Neural cell (in vitro differentiated cells): Measurements from ENCODE around the gene NF1.

ENCODE experiments used
- EP300 ChIP-seq: fragments of 450-650 bp; conservative IDR thresholded peaks from 2 replicates; pipeline ENCODE4 v1.6.1; 2014; ENCODE audit warnings: antibody characterized with exemption, mild to moderate bottlenecking, moderate library complexity; ENCODE audit not compliant: poor library complexity, severe bottlenecking
- EZH2 ChIP-seq: fragments of 200-600, 300-800 bp; shearing (Covaris generic), sonication (generic); IDR thresholded peaks from 2 replicates; pipeline ENCODE4 v1.6.1; 2014; ENCODE audit warnings: antibody characterized with exemption, low read length, borderline replicate concordance, mild to moderate bottlenecking; ENCODE audit not compliant: insufficient read depth, poor library complexity, severe bottlenecking
- MXI1 ChIP-seq: fragments of 450-650 bp; conservative IDR thresholded peaks from 2 replicates; pipeline ENCODE4 v1.6.1; 2014; ENCODE audit warnings: antibody characterized with exemption, mild to moderate bottlenecking; ENCODE audit not compliant: poor library complexity, severe bottlenecking
- POLR2AphosphoS5 ChIP-seq: IDR thresholded peaks from 2 replicates; pipeline ENCODE4 v1.6.1; 2012
- RAD21 ChIP-seq: fragments of 450-650 bp; conservative IDR thresholded peaks from 2 replicates; pipeline ENCODE4 v1.6.1; 2014; ENCODE audit warnings: antibody characterized with exemption, mild to moderate bottlenecking, moderate library complexity
- SMC3 ChIP-seq: fragments of 450-650 bp; conservative IDR thresholded peaks from 2 replicates; pipeline ENCODE4 v1.6.1; 2014; ENCODE audit warnings: antibody characterized with exemption, mild to moderate bottlenecking, moderate library complexity; ENCODE audit not compliant: poor library complexity
- TF ChIP-seq, protein P1 (sequence below): fragments of 450-650 bp; IDR thresholded peaks from 2 replicates; pipeline ENCODE4 v1.5.1; 2014; ENCODE audit warnings: antibody characterized with exemption, mild to moderate bottlenecking, moderate library complexity; ENCODE audit not compliant: poor library complexity, severe bottlenecking
- TF ChIP-seq, protein P2 (sequence below): IDR thresholded peaks from 2 replicates; pipeline ENCODE4 v1.6.1; 2012; ENCODE audit warnings: borderline replicate concordance

DNA sequence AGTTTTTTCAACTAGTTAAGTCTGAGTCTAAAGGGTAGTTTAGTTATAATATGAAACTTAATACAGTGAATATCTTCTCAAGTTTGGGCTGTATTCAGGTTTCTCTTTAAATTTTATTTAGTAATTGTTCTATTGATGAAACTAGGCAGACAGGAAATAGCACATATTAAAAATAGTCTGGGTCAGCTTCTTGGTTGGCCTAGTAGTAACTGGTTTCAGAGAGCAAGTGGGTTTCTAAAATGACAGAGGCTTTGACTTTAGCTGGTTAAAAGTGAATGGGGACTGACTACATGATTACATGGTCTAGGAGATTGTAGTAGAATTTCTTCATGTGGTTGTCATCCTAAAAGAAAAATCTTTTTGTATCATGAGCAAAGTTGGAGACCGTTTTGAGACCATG, 155.5 kb downstream of the NF1 start:
- TF ChIP-seq POLR2AphosphoS5 (no peak), SMC3 (no peak), RAD21 (no peak), MXI1 (no peak), EP300 (no peak), EZH2 (no peak)
- TF ChIP-seq, protein P1, sequence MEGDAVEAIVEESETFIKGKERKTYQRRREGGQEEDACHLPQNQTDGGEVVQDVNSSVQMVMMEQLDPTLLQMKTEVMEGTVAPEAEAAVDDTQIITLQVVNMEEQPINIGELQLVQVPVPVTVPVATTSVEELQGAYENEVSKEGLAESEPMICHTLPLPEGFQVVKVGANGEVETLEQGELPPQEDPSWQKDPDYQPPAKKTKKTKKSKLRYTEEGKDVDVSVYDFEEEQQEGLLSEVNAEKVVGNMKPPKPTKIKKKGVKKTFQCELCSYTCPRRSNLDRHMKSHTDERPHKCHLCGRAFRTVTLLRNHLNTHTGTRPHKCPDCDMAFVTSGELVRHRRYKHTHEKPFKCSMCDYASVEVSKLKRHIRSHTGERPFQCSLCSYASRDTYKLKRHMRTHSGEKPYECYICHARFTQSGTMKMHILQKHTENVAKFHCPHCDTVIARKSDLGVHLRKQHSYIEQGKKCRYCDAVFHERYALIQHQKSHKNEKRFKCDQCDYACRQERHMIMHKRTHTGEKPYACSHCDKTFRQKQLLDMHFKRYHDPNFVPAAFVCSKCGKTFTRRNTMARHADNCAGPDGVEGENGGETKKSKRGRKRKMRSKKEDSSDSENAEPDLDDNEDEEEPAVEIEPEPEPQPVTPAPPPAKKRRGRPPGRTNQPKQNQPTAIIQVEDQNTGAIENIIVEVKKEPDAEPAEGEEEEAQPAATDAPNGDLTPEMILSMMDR = no peak
- TF ChIP-seq, protein P2, sequence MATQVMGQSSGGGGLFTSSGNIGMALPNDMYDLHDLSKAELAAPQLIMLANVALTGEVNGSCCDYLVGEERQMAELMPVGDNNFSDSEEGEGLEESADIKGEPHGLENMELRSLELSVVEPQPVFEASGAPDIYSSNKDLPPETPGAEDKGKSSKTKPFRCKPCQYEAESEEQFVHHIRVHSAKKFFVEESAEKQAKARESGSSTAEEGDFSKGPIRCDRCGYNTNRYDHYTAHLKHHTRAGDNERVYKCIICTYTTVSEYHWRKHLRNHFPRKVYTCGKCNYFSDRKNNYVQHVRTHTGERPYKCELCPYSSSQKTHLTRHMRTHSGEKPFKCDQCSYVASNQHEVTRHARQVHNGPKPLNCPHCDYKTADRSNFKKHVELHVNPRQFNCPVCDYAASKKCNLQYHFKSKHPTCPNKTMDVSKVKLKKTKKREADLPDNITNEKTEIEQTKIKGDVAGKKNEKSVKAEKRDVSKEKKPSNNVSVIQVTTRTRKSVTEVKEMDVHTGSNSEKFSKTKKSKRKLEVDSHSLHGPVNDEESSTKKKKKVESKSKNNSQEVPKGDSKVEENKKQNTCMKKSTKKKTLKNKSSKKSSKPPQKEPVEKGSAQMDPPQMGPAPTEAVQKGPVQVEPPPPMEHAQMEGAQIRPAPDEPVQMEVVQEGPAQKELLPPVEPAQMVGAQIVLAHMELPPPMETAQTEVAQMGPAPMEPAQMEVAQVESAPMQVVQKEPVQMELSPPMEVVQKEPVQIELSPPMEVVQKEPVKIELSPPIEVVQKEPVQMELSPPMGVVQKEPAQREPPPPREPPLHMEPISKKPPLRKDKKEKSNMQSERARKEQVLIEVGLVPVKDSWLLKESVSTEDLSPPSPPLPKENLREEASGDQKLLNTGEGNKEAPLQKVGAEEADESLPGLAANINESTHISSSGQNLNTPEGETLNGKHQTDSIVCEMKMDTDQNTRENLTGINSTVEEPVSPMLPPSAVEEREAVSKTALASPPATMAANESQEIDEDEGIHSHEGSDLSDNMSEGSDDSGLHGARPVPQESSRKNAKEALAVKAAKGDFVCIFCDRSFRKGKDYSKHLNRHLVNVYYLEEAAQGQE = no peak
